Uterine smooth muscle cell (primary cell): Measurements from ENCODE around the gene MORN4. TPM values are rescaled to one million over a fixed set of nuclear protein-coding genes. Genes with fewer than 3 reads are reported as not detected.

ENCODE experiments used
- total RNA-seq: library from RNA; depleted of rRNA; stranded (reverse); fragments of >200 nt; gene quantifications from 2 replicates; pipeline ENCODE4 v1.2.3, GENCODE V29; 2014

MORN4 gene
- total RNA-seq, result 5.0 and 9.5 TPM in 2 replicates

DNA sequence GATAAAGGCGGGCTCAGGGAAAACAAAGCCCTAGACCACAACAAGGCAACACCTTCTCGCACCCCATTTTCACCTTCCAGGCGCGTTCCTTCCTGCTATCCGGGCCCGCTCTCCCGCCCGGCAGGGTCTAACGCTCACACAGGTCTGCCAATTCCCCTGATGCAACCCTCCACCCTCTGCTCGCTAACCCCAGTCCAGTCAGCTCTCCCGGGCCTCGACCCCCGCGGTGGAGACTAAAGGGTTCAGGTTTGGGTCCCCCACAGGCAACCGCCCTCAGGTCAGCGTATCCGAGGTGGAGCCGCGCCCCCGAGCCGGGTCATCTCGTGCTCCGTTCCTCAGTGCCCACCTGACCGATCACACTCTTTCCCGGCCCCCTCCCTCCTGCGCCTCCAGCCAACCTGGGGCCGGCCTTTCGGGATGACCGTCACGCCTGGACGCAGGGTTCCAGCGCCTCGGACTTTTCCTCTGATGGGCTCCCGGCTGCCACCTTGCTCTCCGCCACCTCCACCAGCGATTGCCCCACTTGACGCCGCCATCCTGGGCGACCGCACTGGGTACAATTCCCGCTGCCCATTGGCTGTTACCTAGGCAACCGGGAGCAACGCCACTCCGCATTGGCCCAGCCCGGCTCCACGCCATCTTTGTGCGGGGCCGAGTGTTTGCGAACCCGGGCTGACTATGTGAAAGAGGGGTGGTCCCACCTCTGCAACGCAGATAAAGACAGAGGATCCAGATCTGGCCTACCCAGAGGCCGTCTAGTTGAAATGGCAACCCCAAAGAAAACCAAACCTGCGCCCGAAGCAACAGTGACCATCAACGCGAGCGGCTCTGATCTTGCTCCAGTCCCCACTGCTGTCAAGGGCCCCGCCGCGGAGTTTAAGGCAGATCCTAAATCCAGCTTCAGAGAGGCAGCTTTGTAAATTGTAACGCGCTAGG, at the start of gene MORN4:
Gene MORN4 (minus strand): TSS at position 552 of the 936 bp plus-strand sequence. CDS start 13,847 bp downstream, outside the sequence.

GRCh38 chr10:97640174-97640867, 7.0 kb upstream of the MORN4 start, which contains the start of gene PI4K2A:
TSS of gene PI4K2A (plus strand) at chr10:97640671. CDS start at chr10:97640743, 72 bp downstream.

GRCh38 chr10:97589479-97589878, 43.8 kb downstream of the MORN4 start, which contains the start of gene C10orf62:
TSS of gene C10orf62 (plus strand) at chr10:97589721. CDS start at chr10:97589898, 177 bp downstream.

GRCh38 chr10:97584060-97584797, 49.1 kb downstream of the MORN4 start, which contains the start of gene HOGA1:
TSS of gene HOGA1 (plus strand) at chr10:97584389. CDS start at chr10:97584704, 315 bp downstream.

DNA sequence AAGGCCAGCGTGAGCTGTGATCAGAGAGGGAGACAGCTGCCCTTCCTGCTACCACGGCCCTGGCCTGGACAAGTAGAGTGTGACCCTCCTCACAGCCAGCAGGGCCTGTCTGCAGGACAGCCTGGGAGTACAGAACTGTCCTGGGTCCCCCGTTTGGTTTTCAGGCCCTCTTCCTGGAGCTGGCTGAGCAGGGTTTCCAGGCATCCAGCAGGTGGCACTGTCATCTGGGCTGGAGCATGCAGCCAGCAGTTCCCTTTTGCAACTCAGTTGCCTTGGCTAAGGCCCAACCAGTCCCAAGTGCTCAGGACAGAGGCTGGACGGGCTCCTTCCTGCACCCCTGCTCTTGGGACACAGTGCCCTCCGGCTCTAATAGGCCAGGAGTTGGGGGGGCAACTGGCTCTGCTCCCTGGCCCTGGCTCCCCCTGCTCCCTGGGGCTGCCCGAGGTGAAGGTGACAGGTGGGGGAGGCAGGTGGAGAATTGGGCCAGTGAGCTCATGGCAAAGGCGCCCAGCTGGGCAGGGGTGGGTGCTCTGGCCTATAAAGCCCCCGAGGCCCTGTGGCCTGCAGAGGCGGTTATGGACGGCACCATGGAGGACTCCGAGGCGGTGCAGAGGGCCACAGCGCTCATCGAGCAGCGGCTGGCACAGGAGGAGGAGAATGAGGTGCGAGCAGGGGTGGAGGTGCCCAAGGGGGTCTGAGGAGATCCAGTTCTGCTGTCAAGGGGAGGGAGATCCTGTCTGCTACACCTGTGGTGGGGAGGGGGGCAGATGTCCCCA, 60.9 kb downstream of the MORN4 start, which contains the start of gene ANKRD2:
Gene ANKRD2 (plus strand): TSS at position 566 of the 776 bp plus-strand sequence. CDS start 10 bp downstream, at position 576.

Other genes starting within 250 kb of the MORN4 start
- gene RRP12, start 232.2 kb downstream of the MORN4 start, total RNA-seq, result 17.5 and 29.7 TPM in 2 replicates
- 355 and 484 TPM in 2 replicates for gene PGAM1, start 207.3 kb downstream of the MORN4 start, total RNA-seq
- 34.6 and 39.4 TPM in 2 replicates for gene EXOSC1, start 187.5 kb downstream of the MORN4 start, total RNA-seq
- gene ZDHHC16, start 187.3 kb downstream of the MORN4 start, total RNA-seq, result 45.0 and 51.1 TPM in 2 replicates
- 89.5 and 106 TPM in 2 replicates for gene MMS19, start 135.1 kb downstream of the MORN4 start, total RNA-seq
- 25.6 and 31.2 TPM in 2 replicates for gene UBTD1, start 134.6 kb downstream of the MORN4 start, total RNA-seq
- gene ANKRD2, start 60.7 kb downstream of the MORN4 start, total RNA-seq, result 0.25 and 0.66 TPM in 2 replicates
- 0.50 and 0.89 TPM in 2 replicates for gene HOGA1, start 49.1 kb downstream of the MORN4 start, total RNA-seq
- 0.11 and 0.37 TPM in 2 replicates for gene C10orf62, start 43.8 kb downstream of the MORN4 start, total RNA-seq
- gene PI4K2A, start 7.2 kb upstream of the MORN4 start, total RNA-seq, result 27.4 and 31.5 TPM in 2 replicates
- gene AVPI1, start 53.7 kb upstream of the MORN4 start, total RNA-seq, result 23.0 and 32.1 TPM in 2 replicates
- 23.7 TPM in 2 replicates for gene MARVELD1, start 80.2 kb upstream of the MORN4 start, total RNA-seq
- gene ZFYVE27, start 103.6 kb upstream of the MORN4 start, total RNA-seq, result 24.3 and 28.9 TPM in 2 replicates
- not detected in 2 replicates for gene SFRP5, start 138.5 kb upstream of the MORN4 start, total RNA-seq
- under 0.01 TPM in 1 of 2 replicates, not detected in the other for gene GOLGA7B, start 216.3 kb upstream of the MORN4 start, total RNA-seq